ENCODE measurements around the gene RAB12. TPM values are rescaled to one million over a fixed set of nuclear protein-coding genes. Genes with fewer than 3 reads are reported as not detected.

RAB12 gene
- total RNA-seq, 2 experiments from 2014 or later, result 20.1 to 20.3 TPM

DNA sequence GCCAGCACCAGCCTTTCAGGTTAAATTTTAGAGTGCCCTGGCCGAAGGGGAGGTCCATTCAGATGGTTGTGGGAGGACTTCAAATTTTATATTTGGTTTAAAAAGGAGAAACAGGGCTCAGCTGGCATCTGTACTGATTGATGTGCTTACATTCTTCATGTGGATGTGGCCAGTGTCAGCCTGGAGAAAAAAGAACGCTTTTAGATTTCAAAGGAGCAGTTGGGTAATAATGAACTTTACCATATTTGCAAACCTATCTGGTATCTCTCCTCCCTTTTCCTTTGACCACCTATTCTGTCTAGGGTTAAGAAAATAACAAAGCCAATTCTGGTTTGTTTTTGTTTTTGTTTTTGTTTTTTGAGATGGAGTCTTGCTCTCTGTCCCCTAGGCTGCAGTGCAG, 21.3 kb downstream of the RAB12 start:
- H3K27me3 Mint-ChIP-seq, result no peaks in the 10 kb centered on the region
- no peak overlapping the region for H3K4me3 Mint-ChIP-seq
- no peak for DNase-seq
- H3K27me3 ChIP-seq (ENCODE audit: control insufficient read depth in 1 of 2, insufficient read depth in 2 of 2, low read length in 2 of 2), result no peaks in the 10 kb centered on the region
- no peaks in the 10 kb centered on the region for H3K4me1 ChIP-seq (ENCODE audit: insufficient read depth, low read length)
- no peak overlapping the region for H3K27ac ChIP-seq (ENCODE audit: low read depth in 1 of 2, low read length in 2 of 2)
- POLR2A ChIA-PET, result no interaction called here
- H3K36me3 ChIP-seq (ENCODE audit: insufficient read depth, low read length), result peaks cover 65% of the 10 kb centered on the region
- H3K36me3 Mint-ChIP-seq (ENCODE audit: low read depth), result peaks cover 78% of the 10 kb centered on the region
- ATAC-seq (ENCODE audit: poor library complexity), result no peak
- TF ChIP-seq, protein P1, sequence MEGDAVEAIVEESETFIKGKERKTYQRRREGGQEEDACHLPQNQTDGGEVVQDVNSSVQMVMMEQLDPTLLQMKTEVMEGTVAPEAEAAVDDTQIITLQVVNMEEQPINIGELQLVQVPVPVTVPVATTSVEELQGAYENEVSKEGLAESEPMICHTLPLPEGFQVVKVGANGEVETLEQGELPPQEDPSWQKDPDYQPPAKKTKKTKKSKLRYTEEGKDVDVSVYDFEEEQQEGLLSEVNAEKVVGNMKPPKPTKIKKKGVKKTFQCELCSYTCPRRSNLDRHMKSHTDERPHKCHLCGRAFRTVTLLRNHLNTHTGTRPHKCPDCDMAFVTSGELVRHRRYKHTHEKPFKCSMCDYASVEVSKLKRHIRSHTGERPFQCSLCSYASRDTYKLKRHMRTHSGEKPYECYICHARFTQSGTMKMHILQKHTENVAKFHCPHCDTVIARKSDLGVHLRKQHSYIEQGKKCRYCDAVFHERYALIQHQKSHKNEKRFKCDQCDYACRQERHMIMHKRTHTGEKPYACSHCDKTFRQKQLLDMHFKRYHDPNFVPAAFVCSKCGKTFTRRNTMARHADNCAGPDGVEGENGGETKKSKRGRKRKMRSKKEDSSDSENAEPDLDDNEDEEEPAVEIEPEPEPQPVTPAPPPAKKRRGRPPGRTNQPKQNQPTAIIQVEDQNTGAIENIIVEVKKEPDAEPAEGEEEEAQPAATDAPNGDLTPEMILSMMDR (IDR thresholded peaks at IDR 0.05), result no peak
- H3K27ac Mint-ChIP-seq, result no peak overlapping the region
- H3K9me3 ChIP-seq (ENCODE audit: control insufficient read depth in 1 of 2, insufficient read depth in 1 of 2, low read length in 2 of 2), result no peaks in the 10 kb centered on the region
- H3K4me3 ChIP-seq (ENCODE audit: low read length), result no peak overlapping the region
- peaks cover 13% of the 10 kb centered on the region for H3K4me1 Mint-ChIP-seq (ENCODE audit: low read depth)
- CTCF ChIA-PET, result no interaction called here
- intact Hi-C loops (cut with DNase I, micrococcal nuclease), result no loop called here
- H3K9me3 Mint-ChIP-seq, result no peaks in the 10 kb centered on the region

DNA sequence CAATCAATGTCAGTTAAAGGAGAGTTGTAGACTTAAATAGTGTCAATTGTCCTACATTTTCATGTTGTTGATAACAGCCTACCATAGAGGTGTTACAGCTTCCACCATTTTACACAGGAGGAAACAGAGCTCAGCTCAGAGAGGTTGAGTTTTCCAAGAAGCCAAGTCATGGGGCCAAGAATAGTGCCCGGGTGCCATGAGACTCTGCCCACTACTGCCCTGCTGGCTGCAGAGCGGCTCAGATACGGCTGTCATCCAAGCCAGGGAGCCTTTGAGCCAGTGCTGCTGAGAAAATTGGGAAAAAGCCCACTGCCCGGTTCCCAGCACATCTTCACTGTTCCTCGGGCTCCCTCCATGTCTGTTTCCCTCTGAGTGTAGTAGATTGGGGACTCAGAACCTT, 22.0 kb downstream of the RAB12 start:
- Mint-ChIP-seq H3K4me1 (ENCODE audit: low read depth) (peaks cover 6% of the 10 kb centered on the region), H3K27ac (no peak overlapping the region), H3K4me3 (no peak overlapping the region), H3K27me3 (no peaks in the 10 kb centered on the region), H3K9me3 (no peaks in the 10 kb centered on the region), H3K36me3 (ENCODE audit: low read depth) (peaks cover 78% of the 10 kb centered on the region)
- H3K36me3 ChIP-seq (ENCODE audit: insufficient read depth, low read length), result peaks cover 65% of the 10 kb centered on the region
- ChIA-PET CTCF (no interaction called here), POLR2A (no interaction called here)
- H3K4me3 ChIP-seq (ENCODE audit: low read length), result no peak overlapping the region
- ATAC-seq (ENCODE audit: poor library complexity) (no peak), DNase-seq (no peak)
- TF ChIP-seq, protein P1 (IDR thresholded peaks at IDR 0.05), result no peak
- no peaks in the 10 kb centered on the region for H3K27me3 ChIP-seq (ENCODE audit: control insufficient read depth in 1 of 2, insufficient read depth in 2 of 2, low read length in 2 of 2)
- H3K27ac ChIP-seq (ENCODE audit: low read depth in 1 of 2, low read length in 2 of 2), result no peak overlapping the region
- no peaks in the 10 kb centered on the region for H3K4me1 ChIP-seq (ENCODE audit: insufficient read depth, low read length)
- intact Hi-C loops (cut with DNase I, micrococcal nuclease), result no loop called here
- no peaks in the 10 kb centered on the region for H3K9me3 ChIP-seq (ENCODE audit: control insufficient read depth in 1 of 2, insufficient read depth in 1 of 2, low read length in 2 of 2)

DNA sequence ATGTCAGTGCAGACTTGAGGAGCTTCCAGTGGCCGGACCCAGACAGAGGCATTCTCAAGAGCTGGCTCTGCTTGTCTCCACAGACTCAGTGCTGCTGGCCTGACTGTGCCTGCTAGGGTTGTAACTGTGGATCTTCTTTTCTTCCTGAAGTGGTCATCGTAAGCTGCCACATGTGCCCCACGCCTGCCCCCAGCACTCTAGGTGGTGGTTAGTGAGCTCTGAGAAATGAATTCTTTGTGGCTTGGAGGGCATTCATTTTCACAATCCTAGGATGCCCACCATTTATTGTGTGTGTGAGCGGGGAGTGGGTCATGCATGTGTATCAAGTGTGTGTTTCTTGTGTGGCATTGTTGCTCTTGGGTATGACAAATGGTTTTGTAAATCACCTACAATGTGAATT, 23.1 kb downstream of the RAB12 start:
- TF ChIP-seq, protein P1 (IDR thresholded peaks at IDR 0.05), result no peak
- no peaks in the 10 kb centered on the region for H3K9me3 ChIP-seq (ENCODE audit: control insufficient read depth in 1 of 2, insufficient read depth in 1 of 2, low read length in 2 of 2)
- no peaks in the 10 kb centered on the region for H3K27me3 ChIP-seq (ENCODE audit: control insufficient read depth in 1 of 2, insufficient read depth in 2 of 2, low read length in 2 of 2)
- DNase-seq (no peak), ATAC-seq (ENCODE audit: poor library complexity) (no peak)
- H3K4me1 ChIP-seq (ENCODE audit: insufficient read depth, low read length), result no peaks in the 10 kb centered on the region
- H3K4me1 Mint-ChIP-seq (ENCODE audit: low read depth), result peaks cover 6% of the 10 kb centered on the region
- ChIA-PET POLR2A (no interaction called here), CTCF (no interaction called here)
- H3K4me3 ChIP-seq (ENCODE audit: low read length), result no peak overlapping the region
- intact Hi-C loops (cut with DNase I, micrococcal nuclease), result no loop called here
- peaks cover 78% of the 10 kb centered on the region for H3K36me3 Mint-ChIP-seq (ENCODE audit: low read depth)
- H3K27ac Mint-ChIP-seq, result no peak overlapping the region
- H3K9me3 Mint-ChIP-seq, result no peaks in the 10 kb centered on the region
- peaks cover 65% of the 10 kb centered on the region for H3K36me3 ChIP-seq (ENCODE audit: insufficient read depth, low read length)
- no peaks in the 10 kb centered on the region for H3K27me3 Mint-ChIP-seq
- no peak overlapping the region for H3K27ac ChIP-seq (ENCODE audit: low read depth in 1 of 2, low read length in 2 of 2)
- no peak overlapping the region for H3K4me3 Mint-ChIP-seq
